ENCODE data around the gene BPIFB3.

Gene BPIFB3

GRCh38 chr20:33053291-33054106, at the start of gene BPIFB3:
BPIFB3 (plus strand) TSS chr20:33053903; CDS start chr20:33055436, 1,533 bp downstream.
- DNase-seq (ENCODE audit: low read depth), result no peak

- no peak for DNase-seq (ENCODE audit: low read depth)
These were observed 49.5 kb upstream of the BPIFB3 start, which contains the start of gene SUN5 for GRCh38 chr20:33004141-33004751. SUN5 (minus strand) TSS chr20:33004433; CDS start chr20:33004340, 93 bp downstream.

- no peak for DNase-seq (ENCODE audit: low read depth)
These were observed 48.6 kb upstream of the BPIFB3 start for GRCh38 chr20:33005132-33005566.

- DNase-seq (ENCODE audit: low read depth), result no peak
These were observed 47.6 kb upstream of the BPIFB3 start for GRCh38 chr20:33005908-33006775.

GRCh38 chr20:33006776-33007375, 46.8 kb upstream of the BPIFB3 start:
- DNase-seq (ENCODE audit: low read depth), result no peak

- no peak for DNase-seq (ENCODE audit: low read depth)
These were observed 46.0 kb upstream of the BPIFB3 start, which contains the start of gene BPIFB2 for GRCh38 chr20:33007376-33008335. BPIFB2 (plus strand) TSS chr20:33007704; CDS start chr20:33008575, 871 bp downstream.

- no peak for DNase-seq (ENCODE audit: low read depth)
These were observed 45.1 kb upstream of the BPIFB3 start for GRCh38 chr20:33008336-33009213.

GRCh38 chr20:33009214-33010132, 44.2 kb upstream of the BPIFB3 start:
- no peak for DNase-seq (ENCODE audit: low read depth)

GRCh38 chr20:33010133-33010504, 43.6 kb upstream of the BPIFB3 start:
- no peak for DNase-seq (ENCODE audit: low read depth)

GRCh38 chr20:33010674-33011449, 42.8 kb upstream of the BPIFB3 start:
- no peak for DNase-seq (ENCODE audit: low read depth)

- DNase-seq (ENCODE audit: low read depth), result no peak
These were observed 41.1 kb upstream of the BPIFB3 start for GRCh38 chr20:33012327-33013189.

- no peak for DNase-seq (ENCODE audit: low read depth)
These were observed 39.9 kb upstream of the BPIFB3 start for GRCh38 chr20:33013701-33014326.

GRCh38 chr20:33014336-33015113, 39.2 kb upstream of the BPIFB3 start:
- DNase-seq (ENCODE audit: low read depth), result no peak

- DNase-seq (ENCODE audit: low read depth), result no peak
These were observed 38.6 kb upstream of the BPIFB3 start for GRCh38 chr20:33015114-33015484.

Data from activated T-helper 1 cell treated with Interleukin-2 at 50 U/mL for 16 hours (primary cell).